ENCODE data around the gene CHTOP. TPM values are rescaled to one million over a fixed set of nuclear protein-coding genes. Genes with fewer than 3 reads are reported as not detected.
A peak's percentile ranks its signal among the peaks of the same experiment; 100 is the strongest.

The CHTOP gene
- total RNA-seq, 3 donors from 2014 or later = 64.2 to 71.8 (median 71.6) TPM

DNA sequence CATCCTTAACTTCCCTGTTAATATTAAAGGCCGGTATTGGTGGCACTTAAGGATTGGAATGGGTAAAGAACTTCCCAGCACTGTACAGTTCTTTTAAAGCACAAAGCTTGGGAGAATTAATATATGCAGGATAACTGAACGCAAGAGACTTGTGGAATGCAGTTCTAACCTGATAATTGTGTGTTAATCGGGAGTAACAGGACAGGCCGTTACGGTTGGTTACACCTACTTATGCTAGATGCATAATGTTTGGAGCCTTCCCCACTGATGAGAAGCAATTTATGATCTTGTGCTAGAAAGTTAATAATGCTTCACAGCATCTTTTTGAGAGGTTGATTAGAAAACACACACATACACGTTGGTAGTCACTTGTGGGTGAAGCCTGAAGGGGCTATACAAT is 7.0 kb downstream of the CHTOP start:
- H3K36me3 ChIP-seq (ENCODE audit: low read depth) = peaks cover 23% of the 10 kb centered on the region

GRCh38 chr1:153642161-153642560 is 8.3 kb downstream of the CHTOP start:
- H3K4me3 ChIP-seq = no peak overlapping the region
- H3K36me3 ChIP-seq (ENCODE audit: low read depth) = peaks cover 14% of the 10 kb centered on the region
- intact Hi-C loops (cut with DNase I, micrococcal nuclease) = no loop called here
- no peak for TF ChIP-seq CTCF (IDR thresholded peaks at IDR 0.05)
- no peaks in the 10 kb centered on the region for H3K4me1 ChIP-seq (ENCODE audit: low read depth)
- DNase-seq (no peak), ATAC-seq (no peak)
- no peaks in the 10 kb centered on the region for H3K9me3 ChIP-seq

More for the DNA sequence above, 7.0 kb downstream of the CHTOP start:
- no peak for TF ChIP-seq CTCF (IDR thresholded peaks at IDR 0.05)
- H3K9me3 ChIP-seq = no peaks in the 10 kb centered on the region
- intact Hi-C loops (cut with DNase I, micrococcal nuclease) = no loop called here
- no peak overlapping the region for H3K4me3 ChIP-seq
- ATAC-seq = no peak
- no peak for DNase-seq
- H3K4me1 ChIP-seq (ENCODE audit: low read depth) = no peaks in the 10 kb centered on the region

DNA sequence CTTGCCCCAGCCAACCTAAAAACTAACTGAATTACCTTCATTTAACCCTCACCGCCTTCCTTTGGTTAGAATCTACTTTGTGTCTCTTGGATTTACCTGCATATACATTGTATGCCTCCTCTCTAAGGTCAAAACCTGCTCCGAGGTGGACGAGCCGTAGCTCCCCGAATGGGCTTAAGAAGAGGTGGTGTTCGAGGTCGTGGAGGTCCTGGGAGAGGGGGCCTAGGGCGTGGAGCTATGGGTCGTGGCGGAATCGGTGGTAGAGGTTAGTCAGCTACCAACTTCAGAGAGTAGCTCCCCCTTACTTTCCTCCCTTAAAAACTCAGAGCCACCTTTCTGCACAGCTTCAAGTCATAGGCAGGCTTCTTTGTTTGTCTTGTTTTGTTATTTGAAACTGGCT is 9.2 kb downstream of the CHTOP start:
- intact Hi-C loops (cut with DNase I, micrococcal nuclease) = no loop called here
- H3K4me1 ChIP-seq (ENCODE audit: low read depth) = no peaks in the 10 kb centered on the region
- DNase-seq = no peak
- H3K9me3 ChIP-seq = no peaks in the 10 kb centered on the region
- no peak overlapping the region for H3K4me3 ChIP-seq
- no peak for TF ChIP-seq CTCF (IDR thresholded peaks at IDR 0.05)
- ATAC-seq = no peak
- peaks cover 13% of the 10 kb centered on the region for H3K36me3 ChIP-seq (ENCODE audit: low read depth)

- no peaks in the 10 kb centered on the region for H3K4me1 ChIP-seq (ENCODE audit: low read depth)
- no peaks in the 10 kb centered on the region for H3K9me3 ChIP-seq
- no peak overlapping the region for H3K4me3 ChIP-seq
- TF ChIP-seq CTCF (IDR thresholded peaks at IDR 0.05) = no peak
- intact Hi-C loops (cut with DNase I, micrococcal nuclease) = no loop called here
- ATAC-seq = no peak
- H3K36me3 ChIP-seq (ENCODE audit: low read depth) = peaks cover 13% of the 10 kb centered on the region
- no peak for DNase-seq
Observed at GRCh38 chr1:153643816-153644215, 9.9 kb downstream of the CHTOP start.

GRCh38 chr1:153646672-153647345 is 12.9 kb downstream of the CHTOP start:
- DNase-seq = no peak
- intact Hi-C loops (cut with DNase I, micrococcal nuclease) = no loop called here
- Histone ChIP-seq H3K4me3 (no peak overlapping the region), H3K36me3 (ENCODE audit: low read depth) (peaks cover 5% of the 10 kb centered on the region), H3K9me3 (no peaks in the 10 kb centered on the region), H3K4me1 (ENCODE audit: low read depth) (no peaks in the 10 kb centered on the region)
- ATAC-seq = peak; percentile 10
- TF ChIP-seq CTCF (IDR thresholded peaks at IDR 0.05) = no peak

DNA sequence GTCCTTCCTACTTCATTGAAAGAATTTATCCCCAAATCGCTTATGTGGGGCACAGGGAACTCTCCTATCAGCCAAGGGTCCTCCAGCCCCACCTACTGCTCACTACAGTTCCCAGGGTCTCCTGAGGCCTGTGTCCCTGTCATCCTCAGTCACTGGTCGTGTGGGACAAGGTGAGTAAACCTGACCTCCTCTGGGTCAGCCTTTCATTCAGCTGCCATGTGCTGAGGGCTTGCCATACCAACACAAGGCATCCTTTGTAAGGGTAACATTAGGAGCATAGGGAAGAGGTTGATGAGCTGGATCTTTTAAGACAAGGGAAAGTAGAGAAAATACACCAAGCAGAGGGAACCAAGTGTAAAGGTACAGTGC is 13.5 kb downstream of the CHTOP start:
- no peak for TF ChIP-seq CTCF (IDR thresholded peaks at IDR 0.05)
- Histone ChIP-seq H3K4me1 (ENCODE audit: low read depth) (no peaks in the 10 kb centered on the region), H3K4me3 (no peak overlapping the region), H3K36me3 (ENCODE audit: low read depth) (no peaks in the 10 kb centered on the region), H3K9me3 (no peaks in the 10 kb centered on the region)
- ATAC-seq (peak; percentile 12), DNase-seq (no peak)
- intact Hi-C loops (cut with DNase I, micrococcal nuclease) = no loop called here
